Activated naive CD4-positive, alpha-beta T cell treated with anti-CD3 and anti-CD28 coated beads, Interleukin-2, amount 50 U/mL, for 72 hours (primary cell): ENCODE measurements around the gene DSG3. TPM values are rescaled to one million over a fixed set of nuclear protein-coding genes. Genes with fewer than 3 reads are reported as not detected.
"Not testable (repeated sequence)": the region's sequence is repeated elsewhere in the genome, so short reads cannot be mapped to it uniquely, and the experiment has no call there.

Experiments used
- ATAC-seq, 2 donors: fragments of 150-1000 bp; cut with Tn5 transposase; 2 replicates each; pipeline ENCODE4 v1.10.0; 2021; ENCODE audit warnings: mild to moderate bottlenecking in 2 of 2, moderate library complexity in 2 of 2
- DNase-seq, 2 donors: peaks; one replicate each; pipeline ENCODE4 v3.0.0; 2021 to 2022; ENCODE audit warnings: low spot score in 2 of 2
- H3K27ac Mint-ChIP-seq, 2 donors: one replicate each; pipeline ENCODE4 v1.8.0; 2022; ENCODE audit warnings: mild to moderate bottlenecking in 2 of 2, mixed read lengths in 2 of 2
- H3K36me3 Mint-ChIP-seq, 2 donors: one replicate each; pipeline ENCODE4 v1.8.0; 2022; ENCODE audit warnings: mixed read lengths in 2 of 2
- H3K9me3 Mint-ChIP-seq, 2 donors: one replicate each; pipeline ENCODE4 v1.8.0; 2022; ENCODE audit warnings: mixed read lengths in 2 of 2
- total RNA-seq, 2 donors: library from RNA; stranded (reverse); gene quantifications; one replicate each; pipeline ENCODE4 v1.2.3, GENCODE V29; 2022

The DSG3 gene
- total RNA-seq, 2 donors from 2014 or later: not detected

GRCh38 chr18:31498574-31499524 lies 51.3 kb downstream of the DSG3 start:
- Mint-ChIP-seq H3K36me3 (no peaks in the 10 kb centered on the region), H3K9me3 (no peaks in the 10 kb centered on the region), H3K27ac (peak overlapping the region in 1 of 2 donors; percentile 29)
- ATAC-seq (peak in 1 of 2 donors; percentile 62), DNase-seq (no peak)

- Mint-ChIP-seq H3K9me3 (no peaks in the 10 kb centered on the region), H3K27ac (no peak overlapping the region), H3K36me3 (no peaks in the 10 kb centered on the region)
- no peak for ATAC-seq
- no peak for DNase-seq
These were observed 52.6 kb downstream of the DSG3 start for GRCh38 chr18:31500051-31500688.

- H3K9me3 Mint-ChIP-seq: no peaks in the 10 kb centered on the region
These were observed 55.5 kb downstream of the DSG3 start for GRCh38 chr18:31503011-31503410.

GRCh38 chr18:31504455-31505147 lies 57.1 kb downstream of the DSG3 start:
- ATAC-seq (no peak), DNase-seq (no peak)
- Mint-ChIP-seq H3K36me3 (no peaks in the 10 kb centered on the region), H3K9me3 (no peaks in the 10 kb centered on the region), H3K27ac (no peak overlapping the region)

More at GRCh38 chr18:31503011-31503410, 55.5 kb downstream of the DSG3 start:
- H3K27ac Mint-ChIP-seq: no peak overlapping the region
- H3K36me3 Mint-ChIP-seq: no peaks in the 10 kb centered on the region
- ATAC-seq (no peak), DNase-seq (no peak)

- DNase-seq: no peak
- Mint-ChIP-seq H3K36me3 (no peaks in the 10 kb centered on the region), H3K9me3 (no peaks in the 10 kb centered on the region), H3K27ac (no peak overlapping the region)
- no peak for ATAC-seq
These were observed 57.6 kb downstream of the DSG3 start for GRCh38 chr18:31505156-31505555.

- ATAC-seq (no peak), DNase-seq (no peak)
- H3K36me3 Mint-ChIP-seq: no peaks in the 10 kb centered on the region
- H3K9me3 Mint-ChIP-seq: no peaks in the 10 kb centered on the region
- no peak overlapping the region for H3K27ac Mint-ChIP-seq
These were observed 58.6 kb downstream of the DSG3 start for GRCh38 chr18:31506024-31506742.

GRCh38 chr18:31507124-31507523 lies 59.6 kb downstream of the DSG3 start:
- not testable (repeated sequence) for H3K9me3 Mint-ChIP-seq, ATAC-seq, DNase-seq, H3K27ac Mint-ChIP-seq, H3K36me3 Mint-ChIP-seq

GRCh38 chr18:31508781-31509180 lies 61.2 kb downstream of the DSG3 start:
- no peak overlapping the region for H3K27ac Mint-ChIP-seq
- no peaks in the 10 kb centered on the region for H3K36me3 Mint-ChIP-seq
- ATAC-seq (no peak), DNase-seq (no peak)
- H3K9me3 Mint-ChIP-seq: no peaks in the 10 kb centered on the region

GRCh38 chr18:31509571-31509970 lies 62.0 kb downstream of the DSG3 start:
- DNase-seq: no peak
- Mint-ChIP-seq H3K9me3 (no peaks in the 10 kb centered on the region), H3K27ac (no peak overlapping the region), H3K36me3 (no peaks in the 10 kb centered on the region)
- ATAC-seq: no peak

- ATAC-seq: no peak
- DNase-seq: no peak
- Mint-ChIP-seq H3K36me3 (no peaks in the 10 kb centered on the region), H3K9me3 (no peaks in the 10 kb centered on the region), H3K27ac (no peak overlapping the region)
These were observed 62.8 kb downstream of the DSG3 start for GRCh38 chr18:31510319-31510718.

GRCh38 chr18:31511098-31511497 lies 63.6 kb downstream of the DSG3 start:
- H3K27ac Mint-ChIP-seq: no peak overlapping the region
- no peak for DNase-seq
- H3K9me3 Mint-ChIP-seq: no peaks in the 10 kb centered on the region
- no peaks in the 10 kb centered on the region for H3K36me3 Mint-ChIP-seq
- ATAC-seq: no peak

GRCh38 chr18:31512203-31512764 lies 64.7 kb downstream of the DSG3 start:
- no peak for DNase-seq
- no peak overlapping the region for H3K27ac Mint-ChIP-seq
- no peaks in the 10 kb centered on the region for H3K9me3 Mint-ChIP-seq
- no peaks in the 10 kb centered on the region for H3K36me3 Mint-ChIP-seq
- no peak for ATAC-seq

GRCh38 chr18:31513189-31513935 lies 65.8 kb downstream of the DSG3 start:
- Mint-ChIP-seq H3K36me3 (no peaks in the 10 kb centered on the region), H3K9me3 (no peaks in the 10 kb centered on the region), H3K27ac (no peak overlapping the region)
- ATAC-seq: no peak
- no peak for DNase-seq

- ATAC-seq: no peak
- H3K36me3 Mint-ChIP-seq: no peaks in the 10 kb centered on the region
- no peak for DNase-seq
- H3K27ac Mint-ChIP-seq: no peak overlapping the region
- no peaks in the 10 kb centered on the region for H3K9me3 Mint-ChIP-seq
These were observed 68.9 kb downstream of the DSG3 start for GRCh38 chr18:31516437-31516836.

GRCh38 chr18:31526374-31526773 lies 78.8 kb downstream of the DSG3 start:
- ATAC-seq (no peak), DNase-seq (no peak)
- Mint-ChIP-seq H3K9me3 (no peaks in the 10 kb centered on the region), H3K36me3 (no peaks in the 10 kb centered on the region), H3K27ac (no peak overlapping the region)
